Spleen (tissue), 7 donors: ENCODE data around the gene ARHGAP10.

Experiments
- CTCF ChIP-seq, 11 experiments: fragments of 200-600 bp in 7 of 11; fragments of 450-650 bp in 4 of 11; sonication (generic) in 4 of 11; IDR thresholded peaks in 8 of 11; conservative IDR thresholded peaks in 3 of 11; 1 replicate in 7 of 11; 2 replicates in 4 of 11; pipeline versions ENCODE4 v1.4.0 to v1.8.0; 2016 to 2021; ENCODE audit warnings: antibody characterized with exemption in 11 of 11, inconsistent platforms in 4 of 11, mild to moderate bottlenecking in 1 of 11
- POLR2A ChIP-seq, 3 donors: fragments of 450-650 bp; IDR thresholded peaks; one replicate each; pipeline ENCODE4 v1.5.1; 2017; ENCODE audit warnings: antibody characterized with exemption in 3 of 3, mild to moderate bottlenecking in 1 of 3
- POLR2AphosphoS5 ChIP-seq, 3 donors: sonication (generic); formaldehyde crosslinking; IDR thresholded peaks; one replicate each; pipeline ENCODE4 v1.5.1; 2017; ENCODE audit warnings: antibody characterized with exemption in 3 of 3
- donor health status: DM: no; HTN: no; CAD: no; lungs with moderate emphysema.
- donor health status: DM: no; HTN: no; CAD: no.
- donor health status: DM: no; HTN: no; CAD: no.

- TF ChIP-seq CTCF (IDR thresholded peaks at IDR 0.05 in 8 of 11, conservative IDR thresholded peaks at IDR 0.05 in 3 of 11) (no peak), POLR2A (IDR thresholded peaks at IDR 0.05) (no peak), POLR2AphosphoS5 (IDR thresholded peaks at IDR 0.05) (no peak)
Observed at GRCh38 chr4:148074462-148074861, 342.6 kb downstream of the ARHGAP10 start.
